SK-N-SH treated with all-trans-retinoic acid at 6 μM for 48 hours (cell line): ENCODE data around the gene SIAH2.

Experiments
- ATAC-seq: fragments of 200-7000 bp; cut with Tn5 transposase; 3 replicates; pipeline ENCODE4 v1.9.1; 2020; ENCODE audit warnings: mild to moderate bottlenecking, moderate library complexity
- BACH2 ChIP-seq: fragments of 250-450 bp; sonication (Bioruptor Pico); IDR thresholded peaks from 2 replicates; pipeline ENCODE4 v1.9.0; 2021; ENCODE audit warnings: mild to moderate bottlenecking, borderline replicate concordance
- CREB5 ChIP-seq: fragments of 250-450 bp; sonication (Bioruptor Pico); IDR thresholded peaks from 2 replicates; pipeline ENCODE4 v1.5.1; 2020; ENCODE audit warnings: low read depth, mild to moderate bottlenecking, moderate library complexity
- CSDC2 ChIP-seq: fragments of 250-450 bp; sonication (Bioruptor Pico); IDR thresholded peaks from 2 replicates; pipeline ENCODE4 v1.5.0; 2020; ENCODE audit warnings: mild to moderate bottlenecking, moderate library complexity
- ESRRG ChIP-seq: fragments of 250-450 bp; sonication (Bioruptor Pico); IDR thresholded peaks from 2 replicates; pipeline ENCODE4 v1.6.1; 2021; ENCODE audit warnings: mild to moderate bottlenecking
- GLIS3 ChIP-seq: fragments of 250-450 bp; sonication (Bioruptor Pico); IDR thresholded peaks from 2 replicates; pipeline ENCODE4 v1.5.0; 2020; ENCODE audit warnings: mild to moderate bottlenecking, moderate library complexity
- ISL1 ChIP-seq: fragments of 250-450 bp; sonication (Bioruptor Pico); IDR thresholded peaks from 2 replicates; pipeline ENCODE4 v2.1.2; 2022; ENCODE audit warnings: mild to moderate bottlenecking, moderate library complexity
- OSR1 ChIP-seq: fragments of 250-450 bp; sonication (Bioruptor Pico); IDR thresholded peaks from 2 replicates; pipeline ENCODE4 v1.8.0; 2022; ENCODE audit warnings: moderate library complexity, mild to moderate bottlenecking, inconsistent platforms
- PPARA ChIP-seq: fragments of 250-450 bp; sonication (Bioruptor Pico); IDR thresholded peaks from 2 replicates; pipeline ENCODE4 v1.5.0; 2020; ENCODE audit warnings: mild to moderate bottlenecking, borderline replicate concordance
- RARB ChIP-seq: fragments of 250-450 bp; sonication (Bioruptor Pico); IDR thresholded peaks from 2 replicates; pipeline ENCODE4 v1.8.0; 2021; ENCODE audit warnings: mild to moderate bottlenecking, moderate library complexity
- SNAI2 ChIP-seq: fragments of 250-450 bp; sonication (Bioruptor Pico); IDR thresholded peaks from 2 replicates; pipeline ENCODE4 v1.5.0; 2020; ENCODE audit warnings: mild to moderate bottlenecking, moderate library complexity
- TCF4 ChIP-seq: fragments of 250-450 bp; sonication (Bioruptor Pico); IDR thresholded peaks from 2 replicates; pipeline ENCODE4 v1.8.0; 2021; ENCODE audit warnings: mild to moderate bottlenecking, moderate library complexity, borderline replicate concordance
- TOX ChIP-seq: fragments of 250-450 bp; sonication (Bioruptor Pico); IDR thresholded peaks from 2 replicates; pipeline ENCODE4 v1.8.0; 2021; ENCODE audit warnings: mild to moderate bottlenecking, moderate library complexity, borderline replicate concordance
- ZC3H10 ChIP-seq: fragments of 250-450 bp; sonication (Bioruptor Pico); IDR thresholded peaks from 2 replicates; pipeline ENCODE4 v1.5.1; 2021; ENCODE audit warnings: mild to moderate bottlenecking, moderate library complexity
- ZFP3 ChIP-seq: fragments of 250-450 bp; sonication (Bioruptor Pico); IDR thresholded peaks from 2 replicates; pipeline ENCODE4 v1.5.0; 2020; ENCODE audit warnings: mild to moderate bottlenecking, moderate library complexity
- ZFP30 ChIP-seq: fragments of 450-650 bp; formaldehyde crosslinking; IDR thresholded peaks from 2 replicates; pipeline ENCODE4 v1.5.0; 2022; ENCODE audit warnings: mild to moderate bottlenecking, moderate library complexity
- ZNF565 ChIP-seq: fragments of 450-650 bp; formaldehyde crosslinking; conservative IDR thresholded peaks from 2 replicates; pipeline ENCODE4 v1.5.0; 2020; ENCODE audit warnings: low read depth, mild to moderate bottlenecking, moderate library complexity
- ZNF70 ChIP-seq: fragments of 450-650 bp; formaldehyde crosslinking; IDR thresholded peaks from 2 replicates; pipeline ENCODE4 v1.5.0; 2020; ENCODE audit warnings: mild to moderate bottlenecking, moderate library complexity
- TF ChIP-seq, protein P1 (sequence below): fragments of 250-450 bp; sonication (Bioruptor Pico); IDR thresholded peaks from 2 replicates; pipeline ENCODE4 v1.8.0; 2020; ENCODE audit warnings: mild to moderate bottlenecking, moderate library complexity, borderline replicate concordance
- TF ChIP-seq, protein P2 (sequence below): fragments of 250-450 bp; sonication (Bioruptor Pico); IDR thresholded peaks from 2 replicates; pipeline ENCODE4 v1.8.0; 2021; ENCODE audit warnings: low read depth, mild to moderate bottlenecking, moderate library complexity, borderline replicate concordance
- TF ChIP-seq, protein P3 (sequence below): fragments of 250-450 bp; sonication (Bioruptor Pico); IDR thresholded peaks from 2 replicates; pipeline ENCODE4 v1.5.0; 2020; ENCODE audit warnings: mild to moderate bottlenecking, moderate library complexity

Gene SIAH2

GRCh38 chr3:150783316-150783715 is 20.3 kb upstream of the SIAH2 start:
- ATAC-seq: no peak
- TF ChIP-seq ISL1 (CRISPR knock-in tag): no peak
- no peak for TF ChIP-seq PPARA
- no peak for TF ChIP-seq ZFP30
- TF ChIP-seq, protein P1, sequence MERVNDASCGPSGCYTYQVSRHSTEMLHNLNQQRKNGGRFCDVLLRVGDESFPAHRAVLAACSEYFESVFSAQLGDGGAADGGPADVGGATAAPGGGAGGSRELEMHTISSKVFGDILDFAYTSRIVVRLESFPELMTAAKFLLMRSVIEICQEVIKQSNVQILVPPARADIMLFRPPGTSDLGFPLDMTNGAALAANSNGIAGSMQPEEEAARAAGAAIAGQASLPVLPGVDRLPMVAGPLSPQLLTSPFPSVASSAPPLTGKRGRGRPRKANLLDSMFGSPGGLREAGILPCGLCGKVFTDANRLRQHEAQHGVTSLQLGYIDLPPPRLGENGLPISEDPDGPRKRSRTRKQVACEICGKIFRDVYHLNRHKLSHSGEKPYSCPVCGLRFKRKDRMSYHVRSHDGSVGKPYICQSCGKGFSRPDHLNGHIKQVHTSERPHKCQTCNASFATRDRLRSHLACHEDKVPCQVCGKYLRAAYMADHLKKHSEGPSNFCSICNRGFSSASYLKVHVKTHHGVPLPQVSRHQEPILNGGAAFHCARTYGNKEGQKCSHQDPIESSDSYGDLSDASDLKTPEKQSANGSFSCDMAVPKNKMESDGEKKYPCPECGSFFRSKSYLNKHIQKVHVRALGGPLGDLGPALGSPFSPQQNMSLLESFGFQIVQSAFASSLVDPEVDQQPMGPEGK (CRISPR knock-in tag): no peak
- TF ChIP-seq ZFP3 (CRISPR knock-in tag): no peak
- no peak for TF ChIP-seq CREB5 (CRISPR knock-in tag)
- no peak for TF ChIP-seq TCF4 (CRISPR knock-in tag)
- TF ChIP-seq, protein P2, sequence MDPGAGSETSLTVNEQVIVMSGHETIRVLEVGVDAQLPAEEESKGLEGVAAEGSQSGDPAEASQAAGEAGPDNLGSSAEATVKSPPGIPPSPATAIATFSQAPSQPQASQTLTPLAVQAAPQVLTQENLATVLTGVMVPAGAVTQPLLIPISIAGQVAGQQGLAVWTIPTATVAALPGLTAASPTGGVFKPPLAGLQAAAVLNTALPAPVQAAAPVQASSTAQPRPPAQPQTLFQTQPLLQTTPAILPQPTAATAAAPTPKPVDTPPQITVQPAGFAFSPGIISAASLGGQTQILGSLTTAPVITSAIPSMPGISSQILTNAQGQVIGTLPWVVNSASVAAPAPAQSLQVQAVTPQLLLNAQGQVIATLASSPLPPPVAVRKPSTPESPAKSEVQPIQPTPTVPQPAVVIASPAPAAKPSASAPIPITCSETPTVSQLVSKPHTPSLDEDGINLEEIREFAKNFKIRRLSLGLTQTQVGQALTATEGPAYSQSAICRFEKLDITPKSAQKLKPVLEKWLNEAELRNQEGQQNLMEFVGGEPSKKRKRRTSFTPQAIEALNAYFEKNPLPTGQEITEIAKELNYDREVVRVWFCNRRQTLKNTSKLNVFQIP (CRISPR knock-in tag): no peak
- TF ChIP-seq TOX: no peak
- no peak for TF ChIP-seq SNAI2 (CRISPR knock-in tag)
- no peak for TF ChIP-seq ESRRG (CRISPR knock-in tag)
- TF ChIP-seq, all 23 proteins: peak for 0

GRCh38 chr3:150779402-150779858 is 16.5 kb upstream of the SIAH2 start:
- ATAC-seq: no peak
- no peak for TF ChIP-seq CREB5 (CRISPR knock-in tag)
- TF ChIP-seq, protein P1 (CRISPR knock-in tag): no peak
- TF ChIP-seq OSR1 (CRISPR knock-in tag): no peak
- TF ChIP-seq, protein P2 (CRISPR knock-in tag): no peak
- no peak for TF ChIP-seq GLIS3 (CRISPR knock-in tag)
- no peak for TF ChIP-seq ZC3H10 (CRISPR knock-in tag)
- TF ChIP-seq, protein P3, sequence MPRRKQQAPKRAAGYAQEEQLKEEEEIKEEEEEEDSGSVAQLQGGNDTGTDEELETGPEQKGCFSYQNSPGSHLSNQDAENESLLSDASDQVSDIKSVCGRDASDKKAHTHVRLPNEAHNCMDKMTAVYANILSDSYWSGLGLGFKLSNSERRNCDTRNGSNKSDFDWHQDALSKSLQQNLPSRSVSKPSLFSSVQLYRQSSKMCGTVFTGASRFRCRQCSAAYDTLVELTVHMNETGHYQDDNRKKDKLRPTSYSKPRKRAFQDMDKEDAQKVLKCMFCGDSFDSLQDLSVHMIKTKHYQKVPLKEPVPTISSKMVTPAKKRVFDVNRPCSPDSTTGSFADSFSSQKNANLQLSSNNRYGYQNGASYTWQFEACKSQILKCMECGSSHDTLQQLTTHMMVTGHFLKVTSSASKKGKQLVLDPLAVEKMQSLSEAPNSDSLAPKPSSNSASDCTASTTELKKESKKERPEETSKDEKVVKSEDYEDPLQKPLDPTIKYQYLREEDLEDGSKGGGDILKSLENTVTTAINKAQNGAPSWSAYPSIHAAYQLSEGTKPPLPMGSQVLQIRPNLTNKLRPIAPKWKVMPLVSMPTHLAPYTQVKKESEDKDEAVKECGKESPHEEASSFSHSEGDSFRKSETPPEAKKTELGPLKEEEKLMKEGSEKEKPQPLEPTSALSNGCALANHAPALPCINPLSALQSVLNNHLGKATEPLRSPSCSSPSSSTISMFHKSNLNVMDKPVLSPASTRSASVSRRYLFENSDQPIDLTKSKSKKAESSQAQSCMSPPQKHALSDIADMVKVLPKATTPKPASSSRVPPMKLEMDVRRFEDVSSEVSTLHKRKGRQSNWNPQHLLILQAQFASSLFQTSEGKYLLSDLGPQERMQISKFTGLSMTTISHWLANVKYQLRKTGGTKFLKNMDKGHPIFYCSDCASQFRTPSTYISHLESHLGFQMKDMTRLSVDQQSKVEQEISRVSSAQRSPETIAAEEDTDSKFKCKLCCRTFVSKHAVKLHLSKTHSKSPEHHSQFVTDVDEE (CRISPR knock-in tag): no peak
- TF ChIP-seq ZFP3 (CRISPR knock-in tag): no peak
- no peak for TF ChIP-seq PPARA
- no peak for TF ChIP-seq ZNF70 (CRISPR knock-in tag)
- no peak for TF ChIP-seq BACH2
- no peak for TF ChIP-seq CSDC2 (CRISPR knock-in tag)
- TF ChIP-seq RARB: no peak
- no peak for TF ChIP-seq ISL1 (CRISPR knock-in tag)
- no peak for TF ChIP-seq TOX
- no peak for TF ChIP-seq ZNF565 (CRISPR knock-in tag)
